HG03066 (cell line): ENCODE results near the gene SRXN1.

ENCODE experiments used
- ATAC-seq: cut with Tn5 transposase; IDR thresholded peaks from one replicate; pipeline ENCODE4 v1.9.1; 2021; ENCODE audit warnings: low read depth; ENCODE audit not compliant: unreplicated experiment

SRXN1 gene

GRCh38 chr20:637559-637958 lies 15.4 kb downstream of the SRXN1 start:
- ATAC-seq: no peak

- ATAC-seq: no peak
Measured at GRCh38 chr20:635893-636338, 17.1 kb downstream of the SRXN1 start.

- ATAC-seq: no peak
Measured at GRCh38 chr20:635028-635892, 17.7 kb downstream of the SRXN1 start.

- ATAC-seq: no peak
Measured at GRCh38 chr20:634148-634925, 18.7 kb downstream of the SRXN1 start.

- ATAC-seq: no peak
Measured at GRCh38 chr20:631101-631500, 21.9 kb downstream of the SRXN1 start.

- ATAC-seq: no peak
Measured at GRCh38 chr20:626579-626978, 26.4 kb downstream of the SRXN1 start.

GRCh38 chr20:625360-625932 lies 27.6 kb downstream of the SRXN1 start:
- no peak for ATAC-seq

GRCh38 chr20:623704-624103 lies 29.3 kb downstream of the SRXN1 start:
- ATAC-seq: no peak

- ATAC-seq: no peak
Measured at GRCh38 chr20:623021-623420, 30.0 kb downstream of the SRXN1 start.

- no peak for ATAC-seq
Measured at GRCh38 chr20:622161-622560, 30.8 kb downstream of the SRXN1 start.

GRCh38 chr20:621125-621756 lies 31.8 kb downstream of the SRXN1 start:
- ATAC-seq: no peak

- ATAC-seq: no peak
Measured at GRCh38 chr20:620246-620645, 32.8 kb downstream of the SRXN1 start.

- no peak for ATAC-seq
Measured at GRCh38 chr20:618980-619379, 34.0 kb downstream of the SRXN1 start.

- ATAC-seq: no peak
Measured at GRCh38 chr20:617934-618690, 34.9 kb downstream of the SRXN1 start.

- ATAC-seq: no peak
Measured at GRCh38 chr20:615514-615913, 37.5 kb downstream of the SRXN1 start.

- ATAC-seq: no peak
Measured at GRCh38 chr20:611843-612185, 41.2 kb downstream of the SRXN1 start.

- no peak for ATAC-seq
Measured at GRCh38 chr20:611047-611842, 41.8 kb downstream of the SRXN1 start.

GRCh38 chr20:610130-611046 lies 42.6 kb downstream of the SRXN1 start, which contains the start of gene TCF15:
Gene TCF15, minus strand, starts transcription at chr20:610309. Its CDS starts 72 bp downstream, at chr20:610237.
- ATAC-seq: no peak
